Skeletal muscle satellite cell (primary cell): ENCODE measurements around the gene SIPA1L2. TPM values are rescaled to one million over a fixed set of nuclear protein-coding genes. Genes with fewer than 3 reads are reported as not detected.

Experiments used
- H3K27me3 ChIP-seq: 2 replicates; pipeline ENCODE4 v1.7.0; 2013; ENCODE audit warnings: low read length; ENCODE audit not compliant: control insufficient read depth, insufficient read depth
- H3K36me3 ChIP-seq: 2 replicates; pipeline ENCODE4 v1.7.0; 2013; ENCODE audit warnings: mild to moderate bottlenecking, control low read depth, low read length; ENCODE audit not compliant: insufficient read depth
- H3K4me1 ChIP-seq: 2 replicates; pipeline ENCODE4 v1.7.0; 2013; ENCODE audit warnings: low read length; ENCODE audit not compliant: control insufficient read depth, insufficient read depth
- H3K4me2 ChIP-seq: 2 replicates; pipeline ENCODE4 v1.7.0; 2013; ENCODE audit warnings: mild to moderate bottlenecking, low read length
- H3K4me3 ChIP-seq: 2 replicates; pipeline ENCODE4 v1.7.0; 2013; ENCODE audit warnings: low read length
- H3K9ac ChIP-seq: 2 replicates; pipeline ENCODE4 v1.7.0; 2013; ENCODE audit warnings: mild to moderate bottlenecking, low read depth, low read length, moderate library complexity
- H3K9me3 ChIP-seq: replicated peaks from 2 replicates; pipeline ENCODE4 v1.7.0; 2013; ENCODE audit warnings: mild to moderate bottlenecking, control low read depth, low read length
- total RNA-seq: library from RNA; depleted of rRNA; stranded (reverse); fragments of >200 nt; gene quantifications from 2 replicates; pipeline ENCODE4 v1.2.3, GENCODE V29; 2012; rRNA removed

The SIPA1L2 gene, protein sequence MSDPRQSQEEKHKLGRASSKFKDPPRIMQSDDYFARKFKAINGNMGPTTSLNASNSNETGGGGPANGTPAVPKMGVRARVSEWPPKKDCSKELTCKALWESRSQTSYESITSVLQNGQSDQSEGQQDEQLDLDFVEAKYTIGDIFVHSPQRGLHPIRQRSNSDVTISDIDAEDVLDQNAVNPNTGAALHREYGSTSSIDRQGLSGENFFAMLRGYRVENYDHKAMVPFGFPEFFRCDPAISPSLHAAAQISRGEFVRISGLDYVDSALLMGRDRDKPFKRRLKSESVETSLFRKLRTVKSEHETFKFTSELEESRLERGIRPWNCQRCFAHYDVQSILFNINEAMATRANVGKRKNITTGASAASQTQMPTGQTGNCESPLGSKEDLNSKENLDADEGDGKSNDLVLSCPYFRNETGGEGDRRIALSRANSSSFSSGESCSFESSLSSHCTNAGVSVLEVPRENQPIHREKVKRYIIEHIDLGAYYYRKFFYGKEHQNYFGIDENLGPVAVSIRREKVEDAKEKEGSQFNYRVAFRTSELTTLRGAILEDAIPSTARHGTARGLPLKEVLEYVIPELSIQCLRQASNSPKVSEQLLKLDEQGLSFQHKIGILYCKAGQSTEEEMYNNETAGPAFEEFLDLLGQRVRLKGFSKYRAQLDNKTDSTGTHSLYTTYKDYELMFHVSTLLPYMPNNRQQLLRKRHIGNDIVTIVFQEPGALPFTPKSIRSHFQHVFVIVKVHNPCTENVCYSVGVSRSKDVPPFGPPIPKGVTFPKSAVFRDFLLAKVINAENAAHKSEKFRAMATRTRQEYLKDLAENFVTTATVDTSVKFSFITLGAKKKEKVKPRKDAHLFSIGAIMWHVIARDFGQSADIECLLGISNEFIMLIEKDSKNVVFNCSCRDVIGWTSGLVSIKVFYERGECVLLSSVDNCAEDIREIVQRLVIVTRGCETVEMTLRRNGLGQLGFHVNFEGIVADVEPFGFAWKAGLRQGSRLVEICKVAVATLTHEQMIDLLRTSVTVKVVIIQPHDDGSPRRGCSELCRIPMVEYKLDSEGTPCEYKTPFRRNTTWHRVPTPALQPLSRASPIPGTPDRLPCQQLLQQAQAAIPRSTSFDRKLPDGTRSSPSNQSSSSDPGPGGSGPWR (N-terminal part only)
- 0.25 and 0.44 TPM in 2 replicates for total RNA-seq

DNA sequence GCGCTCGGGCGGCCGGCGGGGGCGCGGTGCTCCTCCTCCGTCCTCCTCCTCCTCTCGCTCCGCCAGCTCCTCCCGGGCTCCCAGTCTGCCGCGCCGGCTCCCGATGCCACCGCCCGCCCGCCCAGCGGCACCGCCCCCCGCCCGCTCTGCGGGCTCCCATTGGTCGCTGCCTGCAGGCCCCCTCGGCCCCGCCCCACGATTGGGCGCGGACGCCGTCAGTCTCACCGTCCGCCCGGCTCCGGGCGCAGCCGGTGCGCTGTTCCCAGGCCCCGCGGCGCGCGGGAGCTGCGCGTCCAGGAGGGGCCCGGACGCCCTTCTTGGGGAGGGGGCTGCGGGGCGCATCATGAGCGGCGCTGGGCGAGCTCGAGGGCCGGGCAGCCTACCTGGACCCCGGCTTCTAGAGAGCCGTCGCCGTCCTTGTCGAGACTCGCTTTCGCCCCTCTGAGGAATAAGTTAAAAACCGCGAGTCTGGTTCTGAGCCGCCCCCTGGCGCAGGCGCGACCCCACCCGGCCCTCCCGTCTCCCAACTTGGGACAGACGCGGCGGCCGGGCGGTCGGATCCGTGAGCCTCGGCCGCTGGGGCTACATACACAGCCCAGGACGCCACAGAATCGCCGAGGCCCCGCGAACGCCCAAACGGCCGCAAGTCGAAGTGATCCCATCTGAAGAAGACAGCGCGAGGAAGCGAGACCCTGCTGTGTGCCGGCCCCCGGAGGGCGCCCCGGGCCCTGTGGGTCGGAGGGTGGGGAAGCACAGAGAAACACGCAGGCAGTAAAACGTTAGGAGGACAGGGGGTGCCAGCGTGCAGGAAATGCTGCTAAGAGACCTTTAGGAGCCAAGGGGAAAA is at the start of gene SIPA1L2:
SIPA1L2 (minus strand) TSS at position 87 of the 847 bp plus-strand sequence. CDS start 114,794 bp downstream, outside the sequence.
- Histone ChIP-seq H3K9ac (peak within 1 kb of the TSS; percentile 77), H3K36me3 (no peaks in the 10 kb centered on the region), H3K4me1 (peaks cover 17% of the 10 kb centered on the region), H3K4me3 (peak within 1 kb of the TSS; percentile 84), H3K27me3 (no peaks in the 10 kb centered on the region), H3K4me2 (peak within 1 kb of the TSS; percentile 99), H3K9me3 (no peaks in the 10 kb centered on the region)

- H3K9me3 ChIP-seq = no peaks in the 10 kb centered on the region
- H3K4me2 ChIP-seq = no peak overlapping the region
- H3K27me3 ChIP-seq = no peaks in the 10 kb centered on the region
- no peak overlapping the region for H3K9ac ChIP-seq
- H3K36me3 ChIP-seq = no peaks in the 10 kb centered on the region
- H3K4me1 ChIP-seq = no peaks in the 10 kb centered on the region
- H3K4me3 ChIP-seq = no peak overlapping the region
These were observed 48.4 kb upstream of the SIPA1L2 start for GRCh38 chr1:232678185-232678886.

- H3K4me1 ChIP-seq = no peaks in the 10 kb centered on the region
- H3K4me3 ChIP-seq = no peak overlapping the region
- H3K27me3 ChIP-seq = no peaks in the 10 kb centered on the region
- no peaks in the 10 kb centered on the region for H3K9me3 ChIP-seq
- H3K4me2 ChIP-seq = no peak overlapping the region
- H3K36me3 ChIP-seq = no peaks in the 10 kb centered on the region
- no peak overlapping the region for H3K9ac ChIP-seq
These were observed 46.4 kb upstream of the SIPA1L2 start for GRCh38 chr1:232676307-232676706.

- H3K4me3 ChIP-seq = no peak overlapping the region
- H3K4me2 ChIP-seq = no peak overlapping the region
- H3K4me1 ChIP-seq = no peaks in the 10 kb centered on the region
- H3K9ac ChIP-seq = no peak overlapping the region
- no peaks in the 10 kb centered on the region for H3K9me3 ChIP-seq
- H3K36me3 ChIP-seq = no peaks in the 10 kb centered on the region
- no peaks in the 10 kb centered on the region for H3K27me3 ChIP-seq
These were observed 46.0 kb upstream of the SIPA1L2 start for GRCh38 chr1:232675898-232676297.

- no peak overlapping the region for H3K4me3 ChIP-seq
- H3K27me3 ChIP-seq = no peaks in the 10 kb centered on the region
- H3K9ac ChIP-seq = no peak overlapping the region
- no peaks in the 10 kb centered on the region for H3K36me3 ChIP-seq
- no peaks in the 10 kb centered on the region for H3K9me3 ChIP-seq
- no peak overlapping the region for H3K4me2 ChIP-seq
- H3K4me1 ChIP-seq = no peaks in the 10 kb centered on the region
These were observed 45.3 kb upstream of the SIPA1L2 start for GRCh38 chr1:232675260-232675659.

DNA sequence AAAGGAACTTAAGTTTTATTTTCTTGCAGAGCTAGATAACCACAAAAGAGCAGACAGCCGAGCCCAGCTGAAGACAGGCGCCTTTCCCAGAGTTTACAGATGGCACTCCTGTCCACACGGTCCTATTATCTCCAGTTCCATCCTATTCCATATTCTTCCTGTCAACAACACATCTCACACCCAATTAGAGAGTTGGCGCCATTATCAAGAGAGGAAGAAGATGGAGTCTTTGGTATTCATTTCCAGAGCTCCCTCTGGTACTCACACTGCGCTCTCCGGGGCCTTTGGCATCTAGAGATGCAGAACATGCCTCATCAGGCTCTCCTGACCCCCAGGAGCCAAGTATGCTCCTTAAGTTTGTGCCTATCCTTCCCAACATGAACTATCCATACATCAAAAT is 43.3 kb upstream of the SIPA1L2 start:
- no peak overlapping the region for H3K4me3 ChIP-seq
- no peaks in the 10 kb centered on the region for H3K36me3 ChIP-seq
- H3K27me3 ChIP-seq = no peaks in the 10 kb centered on the region
- no peaks in the 10 kb centered on the region for H3K4me1 ChIP-seq
- H3K9me3 ChIP-seq = no peaks in the 10 kb centered on the region
- H3K4me2 ChIP-seq = no peak overlapping the region
- no peak overlapping the region for H3K9ac ChIP-seq

DNA sequence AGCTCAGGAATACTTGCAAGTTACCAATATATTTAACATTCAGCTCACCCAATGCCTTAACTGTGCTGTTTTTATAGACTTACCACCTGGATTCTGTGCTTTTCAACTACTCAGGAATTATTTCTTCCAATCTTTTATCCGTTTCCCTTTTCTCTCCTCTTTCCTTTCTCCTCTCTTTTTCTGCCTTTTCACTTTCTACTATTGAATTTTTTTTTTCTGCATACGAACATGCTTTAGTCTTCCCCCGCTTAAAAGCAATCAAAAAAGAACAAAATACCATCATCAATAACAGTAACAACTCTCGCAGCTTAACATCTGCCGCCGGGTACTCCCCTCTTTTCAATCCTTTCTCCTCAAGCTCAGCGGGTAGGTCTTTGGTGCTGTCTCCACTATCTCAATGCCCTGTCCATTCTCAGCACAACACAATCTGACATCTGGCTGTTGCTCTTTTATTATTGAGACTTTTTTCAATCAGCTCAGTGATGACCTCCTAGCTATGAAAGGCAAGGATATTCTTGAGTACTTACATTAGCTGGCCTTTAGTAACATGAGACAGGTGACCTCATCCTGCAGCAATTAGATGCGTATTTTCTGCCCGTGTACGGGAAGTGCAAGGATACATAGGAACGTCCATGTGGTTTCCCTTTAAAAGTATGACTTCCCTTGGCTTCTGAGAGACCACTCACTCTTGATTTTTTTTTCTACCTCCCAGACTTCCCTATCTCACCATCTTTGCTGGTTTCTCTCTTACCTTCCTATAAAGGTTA is 40.2 kb upstream of the SIPA1L2 start:
- H3K4me3 ChIP-seq = no peak overlapping the region
- peaks cover 4% of the 10 kb centered on the region for H3K4me1 ChIP-seq
- no peaks in the 10 kb centered on the region for H3K36me3 ChIP-seq
- no peaks in the 10 kb centered on the region for H3K9me3 ChIP-seq
- no peaks in the 10 kb centered on the region for H3K27me3 ChIP-seq
- H3K9ac ChIP-seq = no peak overlapping the region
- no peak overlapping the region for H3K4me2 ChIP-seq

DNA sequence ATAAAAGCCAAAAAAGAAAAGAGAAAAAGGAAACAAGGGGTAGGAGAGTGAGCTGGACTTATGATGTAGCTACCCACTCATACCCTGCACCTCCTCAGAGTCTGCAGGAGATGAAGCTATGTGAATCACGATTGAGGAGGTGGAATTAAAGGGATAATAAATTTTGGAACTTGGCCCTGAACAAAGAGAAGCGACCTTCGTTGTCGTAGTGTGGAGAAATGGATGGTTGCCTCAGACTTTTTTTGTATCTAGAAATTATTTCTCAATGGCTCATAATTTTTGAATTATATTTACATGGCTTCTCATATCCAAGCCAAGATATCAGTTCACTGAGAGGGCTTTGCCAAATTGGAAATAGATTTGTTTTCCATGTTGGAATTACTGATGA is 37.8 kb upstream of the SIPA1L2 start:
- Histone ChIP-seq H3K27me3 (no peaks in the 10 kb centered on the region), H3K9ac (no peak overlapping the region), H3K4me3 (no peak overlapping the region), H3K4me2 (peak overlapping the region; percentile 4), H3K36me3 (no peaks in the 10 kb centered on the region), H3K4me1 (peaks cover 4% of the 10 kb centered on the region), H3K9me3 (no peaks in the 10 kb centered on the region)

DNA sequence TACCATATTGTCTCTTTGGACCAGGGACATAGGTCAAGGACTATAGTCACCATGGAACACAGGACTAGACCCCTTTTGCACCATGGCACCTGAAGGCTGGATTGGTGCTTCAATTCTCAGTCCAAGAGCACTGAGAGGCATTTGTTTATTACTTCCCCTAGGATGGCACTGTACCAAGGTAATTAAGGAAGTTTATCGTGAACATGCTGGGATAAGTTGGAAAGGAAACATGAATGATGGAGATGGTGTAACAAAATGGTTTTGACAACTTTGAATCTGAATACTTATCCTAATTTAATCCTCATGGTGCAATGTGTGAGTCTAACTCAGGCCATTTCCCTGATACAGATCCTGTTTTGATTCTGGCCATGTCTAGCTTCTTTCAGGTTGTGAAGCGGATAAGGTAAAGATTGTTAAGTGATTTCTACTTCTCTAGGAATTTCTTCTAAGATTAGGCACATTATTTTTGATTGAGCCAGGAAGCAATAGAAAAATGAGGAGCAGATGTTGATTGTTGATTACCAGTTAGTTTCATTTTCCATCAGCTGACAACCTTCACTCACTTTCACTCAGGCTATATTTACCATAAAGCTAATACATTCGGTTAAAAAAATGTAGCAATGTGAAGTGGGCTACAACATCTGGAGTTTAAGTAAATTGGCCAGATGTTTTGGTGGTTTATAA is 37.3 kb upstream of the SIPA1L2 start:
- no peak overlapping the region for H3K9ac ChIP-seq
- H3K27me3 ChIP-seq = no peaks in the 10 kb centered on the region
- H3K4me3 ChIP-seq = no peak overlapping the region
- peaks cover 4% of the 10 kb centered on the region for H3K4me1 ChIP-seq
- no peaks in the 10 kb centered on the region for H3K36me3 ChIP-seq
- H3K4me2 ChIP-seq = peak overlapping the region; percentile 4
- H3K9me3 ChIP-seq = no peaks in the 10 kb centered on the region
